Activated naive CD4-positive, alpha-beta T cell treated with anti-CD3 and anti-CD28 coated beads, Interleukin-2, amount 50 U/mL, for 72 hours (primary cell): Measurements from ENCODE around the gene DPYSL5. TPM values are rescaled to one million over a fixed set of nuclear protein-coding genes. Genes with fewer than 3 reads are reported as not detected.

ENCODE experiments used
- ATAC-seq, 2 donors: fragments of 150-1000 bp; cut with Tn5 transposase; 2 replicates each; pipeline ENCODE4 v1.10.0; 2021; ENCODE audit warnings: mild to moderate bottlenecking in 2 of 2, moderate library complexity in 2 of 2
- DNase-seq, 2 donors: peaks; one replicate each; pipeline ENCODE4 v3.0.0; 2021 to 2022; ENCODE audit warnings: low spot score in 2 of 2
- H3K27ac Mint-ChIP-seq, 2 donors: one replicate each; pipeline ENCODE4 v1.8.0; 2022; ENCODE audit warnings: mild to moderate bottlenecking in 2 of 2, mixed read lengths in 2 of 2
- H3K36me3 Mint-ChIP-seq, 2 donors: one replicate each; pipeline ENCODE4 v1.8.0; 2022; ENCODE audit warnings: mixed read lengths in 2 of 2
- H3K9me3 Mint-ChIP-seq, 2 donors: one replicate each; pipeline ENCODE4 v1.8.0; 2022; ENCODE audit warnings: mixed read lengths in 2 of 2
- total RNA-seq, 2 donors: library from RNA; stranded (reverse); gene quantifications; one replicate each; pipeline ENCODE4 v1.2.3, GENCODE V29; 2022

DPYSL5 gene
- total RNA-seq, 2 donors from 2014 or later, result not detected

DNA sequence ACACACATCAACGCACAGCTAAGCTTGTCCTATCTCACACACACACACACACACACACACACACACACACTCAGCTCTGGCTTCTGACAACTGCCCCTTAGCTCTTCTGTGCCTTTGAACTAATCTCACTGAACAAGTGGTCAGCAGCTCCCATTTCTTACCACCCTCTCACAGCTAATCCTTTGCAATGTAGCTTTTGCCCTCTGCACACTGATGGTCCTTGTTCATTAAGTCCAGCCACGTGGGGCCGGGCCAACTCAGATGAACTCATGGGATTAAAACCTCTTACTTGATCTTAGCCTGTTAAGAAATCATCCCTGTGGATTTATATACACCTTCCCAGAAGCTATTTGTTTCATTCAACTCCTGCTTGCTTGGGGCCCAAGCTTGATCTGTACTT is 36.6 kb downstream of the DPYSL5 start:
- no peaks in the 10 kb centered on the region for H3K36me3 Mint-ChIP-seq
- no peak for ATAC-seq
- no peaks in the 10 kb centered on the region for H3K9me3 Mint-ChIP-seq
- no peak overlapping the region for H3K27ac Mint-ChIP-seq
- no peak for DNase-seq

GRCh38 chr2:26885651-26886329 is 37.9 kb downstream of the DPYSL5 start:
- no peak for DNase-seq
- Mint-ChIP-seq H3K36me3 (no peaks in the 10 kb centered on the region), H3K27ac (no peak overlapping the region), H3K9me3 (no peaks in the 10 kb centered on the region)
- no peak for ATAC-seq

DNA sequence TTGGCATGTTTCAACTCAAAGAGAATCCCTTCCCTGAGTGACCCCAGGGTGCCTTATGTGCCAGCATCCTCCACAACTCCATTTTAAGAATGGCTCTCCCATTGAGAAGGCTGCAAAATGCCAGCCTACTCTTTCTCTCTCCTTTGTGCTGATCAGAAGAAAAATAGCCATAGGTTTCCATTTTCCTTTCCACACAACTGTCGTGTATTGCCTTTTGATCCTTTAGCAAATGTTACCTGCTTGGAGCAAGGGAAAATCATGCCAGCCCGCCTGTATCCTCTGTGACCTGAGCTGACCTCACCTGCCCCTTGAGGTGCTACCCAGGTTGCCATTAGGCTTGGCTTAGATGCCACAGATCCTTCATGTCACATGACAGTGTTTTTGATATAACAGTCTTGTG is 38.8 kb downstream of the DPYSL5 start:
- DNase-seq (no peak), ATAC-seq (no peak)
- no peaks in the 10 kb centered on the region for H3K36me3 Mint-ChIP-seq
- H3K27ac Mint-ChIP-seq, result no peak overlapping the region
- no peaks in the 10 kb centered on the region for H3K9me3 Mint-ChIP-seq

GRCh38 chr2:26887151-26887550 is 39.2 kb downstream of the DPYSL5 start:
- no peak for DNase-seq
- H3K27ac Mint-ChIP-seq, result no peak overlapping the region
- H3K36me3 Mint-ChIP-seq, result no peaks in the 10 kb centered on the region
- no peaks in the 10 kb centered on the region for H3K9me3 Mint-ChIP-seq
- no peak for ATAC-seq

DNA sequence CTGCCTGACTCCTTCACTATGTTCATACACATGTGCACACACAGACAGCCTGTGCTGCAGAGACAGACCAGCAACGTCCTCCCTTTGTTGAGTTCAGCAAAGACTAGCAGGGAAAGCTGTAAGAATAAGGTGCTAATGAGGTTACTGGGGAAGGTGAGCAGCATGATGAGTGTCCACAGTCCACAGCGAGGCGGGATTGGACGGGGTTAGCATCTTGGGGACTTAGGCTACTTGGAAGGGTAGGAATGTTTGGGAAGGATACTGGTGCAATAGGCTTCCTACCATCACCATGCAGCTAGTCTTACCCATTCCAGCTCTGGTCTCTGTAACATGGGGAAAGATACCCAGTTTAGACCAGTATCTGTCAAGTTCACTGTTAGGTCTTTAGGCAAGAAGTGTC is 41.9 kb downstream of the DPYSL5 start:
- Mint-ChIP-seq H3K36me3 (no peaks in the 10 kb centered on the region), H3K27ac (peak overlapping the region in 1 of 2 donors; percentile 12), H3K9me3 (no peaks in the 10 kb centered on the region)
- DNase-seq (no peak), ATAC-seq (no peak)

DNA sequence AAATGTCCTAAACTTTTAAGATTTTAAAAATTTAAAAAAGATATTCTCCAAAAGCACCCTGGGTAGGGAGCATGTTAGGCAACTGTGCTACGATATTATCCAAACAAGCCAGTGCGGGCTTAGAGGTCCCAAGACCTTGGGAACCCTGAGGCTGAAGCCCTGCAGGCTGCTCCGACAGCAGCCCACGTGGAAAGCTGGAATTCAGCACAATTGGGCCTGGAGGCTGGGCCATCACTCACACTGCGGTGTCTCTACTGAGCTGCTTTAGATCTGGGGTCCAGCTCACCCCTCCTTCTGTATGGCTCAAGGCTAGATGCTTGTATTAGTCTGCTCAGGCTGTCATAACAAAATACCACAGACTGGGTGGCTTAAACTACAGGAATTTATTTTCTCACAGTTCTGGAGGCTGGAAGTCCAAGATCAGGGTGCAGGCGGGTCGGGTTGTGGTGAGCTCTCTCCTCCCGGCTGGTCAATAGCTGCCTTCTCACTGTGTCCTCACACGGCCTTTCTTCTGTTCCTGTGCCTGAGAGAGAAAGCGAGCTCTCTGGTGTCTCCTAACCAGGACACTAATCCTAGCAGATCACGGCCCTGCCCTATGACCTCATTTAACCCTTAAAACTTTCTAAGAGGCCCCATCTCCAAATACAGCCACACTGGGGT is 42.5 kb downstream of the DPYSL5 start:
- Mint-ChIP-seq H3K9me3 (no peaks in the 10 kb centered on the region), H3K27ac (no peak overlapping the region), H3K36me3 (no peaks in the 10 kb centered on the region)
- DNase-seq (no peak), ATAC-seq (no peak)

- no peak for DNase-seq
- Mint-ChIP-seq H3K27ac (no peak overlapping the region), H3K36me3 (no peaks in the 10 kb centered on the region), H3K9me3 (no peaks in the 10 kb centered on the region)
- ATAC-seq, result no peak
Measured at GRCh38 chr2:26892133-26892532, 44.2 kb downstream of the DPYSL5 start.

DNA sequence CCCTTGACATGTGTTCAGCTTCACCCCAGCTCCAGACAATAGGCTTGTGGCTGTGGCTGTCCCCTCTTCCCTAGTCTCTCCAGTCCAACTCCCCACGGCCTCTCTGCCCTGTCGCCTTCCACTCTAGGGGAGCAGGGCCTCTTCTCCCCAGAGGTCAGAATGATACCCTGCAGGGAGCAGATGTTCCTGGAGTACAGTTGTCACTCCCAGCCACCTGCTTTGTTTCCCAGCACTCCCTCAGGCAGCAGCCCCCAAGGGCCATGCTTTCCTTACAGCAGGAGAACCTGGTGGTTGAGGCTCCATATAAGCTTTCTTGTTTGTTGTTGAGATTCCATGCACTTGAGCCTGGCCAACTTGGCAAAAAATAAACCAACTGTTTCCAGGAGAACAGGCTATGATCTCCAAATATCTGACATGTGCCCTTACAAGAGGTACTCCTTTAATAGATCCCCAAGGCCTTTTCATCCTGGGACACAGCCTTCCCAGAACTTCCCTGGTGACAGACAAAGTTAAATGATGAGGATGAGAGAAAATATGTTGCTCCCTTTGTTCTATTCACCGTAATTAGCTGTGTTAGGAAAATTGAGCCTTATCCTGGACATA is 45.1 kb downstream of the DPYSL5 start:
- ATAC-seq (no peak), DNase-seq (no peak)
- Mint-ChIP-seq H3K27ac (no peak overlapping the region), H3K36me3 (no peaks in the 10 kb centered on the region), H3K9me3 (no peaks in the 10 kb centered on the region)

DNA sequence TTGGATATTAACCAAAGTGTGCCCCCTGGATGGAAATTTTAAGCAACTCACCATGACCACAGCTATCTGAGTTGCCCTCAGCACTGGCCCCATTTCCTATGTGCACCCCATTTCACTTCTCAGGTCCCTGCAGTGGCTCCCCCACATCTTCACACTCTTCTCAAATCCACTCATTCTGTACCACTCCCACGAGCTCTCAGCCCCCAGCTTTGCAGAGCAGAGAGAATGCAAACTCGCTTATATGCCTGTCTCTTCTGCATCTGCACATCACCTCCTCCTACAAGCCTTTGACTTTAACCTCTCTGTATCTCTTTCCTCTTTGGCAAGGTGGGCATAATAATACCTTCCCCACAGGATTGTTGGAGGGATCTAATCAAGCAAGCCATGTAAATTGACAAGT is 46.2 kb downstream of the DPYSL5 start:
- ATAC-seq (no peak), DNase-seq (no peak)
- Mint-ChIP-seq H3K27ac (no peak overlapping the region), H3K36me3 (no peaks in the 10 kb centered on the region), H3K9me3 (no peaks in the 10 kb centered on the region)

GRCh38 chr2:26897807-26898479 is 50.0 kb downstream of the DPYSL5 start:
- no peaks in the 10 kb centered on the region for H3K36me3 Mint-ChIP-seq
- no peak overlapping the region for H3K27ac Mint-ChIP-seq
- no peaks in the 10 kb centered on the region for H3K9me3 Mint-ChIP-seq
- DNase-seq (no peak), ATAC-seq (no peak)

- Mint-ChIP-seq H3K36me3 (no peaks in the 10 kb centered on the region), H3K9me3 (no peaks in the 10 kb centered on the region), H3K27ac (no peak overlapping the region)
- no peak for ATAC-seq
- DNase-seq, result no peak
Measured at GRCh38 chr2:26898480-26899078, 50.6 kb downstream of the DPYSL5 start.

- H3K9me3 Mint-ChIP-seq, result no peaks in the 10 kb centered on the region
- H3K27ac Mint-ChIP-seq, result no peak overlapping the region
- ATAC-seq (no peak), DNase-seq (no peak)
- no peaks in the 10 kb centered on the region for H3K36me3 Mint-ChIP-seq
Measured at GRCh38 chr2:26899500-26900164, 51.7 kb downstream of the DPYSL5 start.

DNA sequence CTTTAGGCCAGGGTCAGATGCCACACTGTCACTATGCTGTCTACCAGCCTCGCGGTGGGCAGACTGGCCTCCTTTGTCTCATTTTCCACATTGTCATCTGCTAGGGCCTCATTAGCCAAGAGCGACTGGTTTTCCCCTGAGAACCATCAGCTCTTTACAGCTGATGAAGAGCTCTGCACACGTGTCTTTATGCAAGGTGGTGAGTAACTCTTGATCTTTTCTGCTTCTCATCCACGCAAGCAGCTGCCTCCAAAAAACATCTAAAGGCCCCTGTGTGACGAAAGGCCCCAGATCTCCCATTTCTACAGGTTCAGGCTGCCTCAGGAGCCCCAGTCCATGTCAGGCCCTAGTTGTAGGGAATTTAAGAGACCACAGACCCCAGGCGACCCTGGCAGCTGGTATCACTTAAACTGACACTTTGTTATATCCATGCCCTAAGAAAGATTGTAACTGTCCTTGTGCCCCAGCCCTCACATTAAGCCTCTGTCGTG is 52.9 kb downstream of the DPYSL5 start:
- ATAC-seq (no peak), DNase-seq (no peak)
- Mint-ChIP-seq H3K9me3 (no peaks in the 10 kb centered on the region), H3K27ac (no peak overlapping the region), H3K36me3 (no peaks in the 10 kb centered on the region)

DNA sequence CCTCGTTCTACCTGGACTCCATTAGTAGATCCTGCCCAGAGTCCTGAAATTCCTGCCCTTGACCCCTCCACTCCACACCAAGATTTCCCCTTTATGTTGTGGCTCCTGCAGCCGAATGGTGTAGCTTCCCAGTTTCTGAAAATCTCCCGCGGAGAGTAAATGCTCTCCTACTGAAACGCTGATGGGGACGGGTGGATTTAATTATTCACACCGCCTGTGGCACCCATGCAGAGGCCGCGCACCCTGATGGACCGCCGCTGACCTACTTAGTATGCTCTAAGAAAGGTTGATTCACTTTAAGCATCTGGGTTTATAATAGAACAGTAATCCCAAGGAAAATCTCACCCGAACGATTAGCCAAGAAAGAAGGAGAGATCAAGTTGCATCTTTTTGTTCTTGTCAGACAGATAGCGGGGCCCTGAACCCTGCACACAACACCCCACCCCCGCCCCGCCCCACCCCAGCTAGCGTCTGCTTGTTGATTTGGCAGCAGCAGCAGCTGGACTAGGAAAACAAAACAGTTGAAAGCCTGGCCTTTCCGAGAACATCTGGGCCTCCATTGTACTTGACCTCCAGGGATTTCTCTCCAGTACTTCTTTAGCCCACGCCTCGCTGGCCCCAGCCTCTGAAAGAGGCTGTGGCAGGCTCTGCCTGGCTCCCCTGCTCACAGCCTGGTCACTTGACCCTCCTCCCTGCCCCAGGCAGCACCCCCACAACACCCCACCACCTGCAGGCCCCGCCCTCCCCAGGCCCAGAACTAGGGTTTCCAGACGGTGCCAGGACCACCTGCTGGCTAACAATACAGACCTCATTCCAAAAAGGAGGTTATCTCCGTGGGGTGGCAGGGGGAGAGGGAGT is 53.6 kb downstream of the DPYSL5 start:
- H3K36me3 Mint-ChIP-seq, result no peaks in the 10 kb centered on the region
- no peak overlapping the region for H3K27ac Mint-ChIP-seq
- no peaks in the 10 kb centered on the region for H3K9me3 Mint-ChIP-seq
- ATAC-seq, result no peak
- DNase-seq, result no peak

- DNase-seq (no peak), ATAC-seq (no peak)
- H3K27ac Mint-ChIP-seq, result no peak overlapping the region
- no peaks in the 10 kb centered on the region for H3K36me3 Mint-ChIP-seq
- no peaks in the 10 kb centered on the region for H3K9me3 Mint-ChIP-seq
Measured at GRCh38 chr2:26903676-26904075, 55.7 kb downstream of the DPYSL5 start.

GRCh38 chr2:26904839-26905238 is 56.9 kb downstream of the DPYSL5 start:
- no peak for DNase-seq
- no peak for ATAC-seq
- Mint-ChIP-seq H3K27ac (no peak overlapping the region), H3K9me3 (no peaks in the 10 kb centered on the region), H3K36me3 (no peaks in the 10 kb centered on the region)
